GM12801 (cell line): ENCODE results near the gene PNLIP.

Experiments
- CTCF ChIP-seq: IDR thresholded peaks from one replicate; pipeline ENCODE4 v1.5.1; 2011; ENCODE audit warnings: control low read depth; ENCODE audit not compliant: insufficient read length; ENCODE audit errors: extremely low read depth

Gene PNLIP

DNA sequence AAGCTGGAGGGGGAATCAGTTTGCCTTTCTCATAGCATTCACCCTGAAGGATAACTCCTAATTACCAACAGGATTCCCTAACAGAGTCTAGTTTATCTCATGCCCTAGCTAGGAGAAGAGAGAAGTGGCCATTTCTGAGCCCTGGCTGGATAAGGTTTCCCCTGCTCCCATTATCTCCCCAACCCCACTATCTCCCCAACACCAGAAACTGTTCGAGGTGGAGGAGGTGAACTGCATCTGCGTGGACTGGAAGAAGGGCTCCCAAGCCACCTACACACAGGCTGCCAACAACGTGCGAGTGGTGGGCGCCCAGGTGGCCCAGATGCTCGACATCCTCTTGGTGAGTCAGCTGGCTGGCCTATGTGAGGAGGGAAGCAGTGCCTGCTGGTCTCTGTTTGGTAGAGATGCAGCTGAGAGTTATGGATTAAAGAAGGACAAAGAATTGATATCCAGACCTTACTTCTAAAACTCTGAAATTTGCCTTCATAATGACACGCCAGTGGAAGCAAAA, 48.8 kb downstream of the PNLIP start:
- no peak for TF ChIP-seq CTCF

- no peak for TF ChIP-seq CTCF
Observed at GRCh38 chr10:116596062-116596461, 50.3 kb downstream of the PNLIP start.

DNA sequence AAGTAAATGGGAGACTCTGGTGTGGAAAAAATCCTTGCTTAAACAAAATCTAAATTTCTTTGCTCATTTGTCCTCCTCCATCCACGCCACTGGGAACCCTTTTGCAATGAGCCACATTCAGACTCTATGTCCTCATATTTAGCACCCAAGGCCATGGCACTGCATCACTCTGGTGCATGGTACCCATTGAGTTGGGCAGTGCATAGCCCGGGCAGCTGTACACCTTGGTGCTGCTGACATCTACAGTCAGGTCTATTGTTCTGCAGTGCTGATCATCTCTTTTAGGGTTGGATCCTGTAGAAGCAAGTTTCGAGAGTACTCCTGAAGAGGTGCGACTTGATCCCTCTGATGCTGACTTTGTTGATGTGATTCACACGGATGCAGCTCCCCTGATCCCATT, 51.8 kb downstream of the PNLIP start:
- TF ChIP-seq CTCF, result no peak

GRCh38 chr10:116598329-116598728, 52.6 kb downstream of the PNLIP start:
- TF ChIP-seq CTCF, result no peak

DNA sequence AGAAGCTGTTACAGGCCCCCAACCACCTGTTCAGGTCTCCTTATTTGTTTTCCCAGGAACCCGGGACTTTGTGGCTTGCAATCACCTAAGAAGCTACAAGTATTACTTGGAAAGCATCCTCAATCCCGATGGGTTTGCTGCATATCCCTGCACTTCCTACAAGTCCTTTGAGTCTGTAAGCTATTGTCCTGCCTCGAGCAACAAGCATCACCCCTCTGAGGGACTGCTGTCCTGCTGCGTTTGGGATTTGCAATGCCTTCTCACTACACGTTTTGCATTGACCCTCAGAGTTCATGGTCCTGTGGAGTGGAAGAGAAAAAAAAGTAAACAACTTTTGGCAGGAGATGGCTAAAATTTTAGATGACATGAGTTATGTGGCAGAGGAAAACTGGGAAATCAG, 54.3 kb downstream of the PNLIP start:
- no peak for TF ChIP-seq CTCF

DNA sequence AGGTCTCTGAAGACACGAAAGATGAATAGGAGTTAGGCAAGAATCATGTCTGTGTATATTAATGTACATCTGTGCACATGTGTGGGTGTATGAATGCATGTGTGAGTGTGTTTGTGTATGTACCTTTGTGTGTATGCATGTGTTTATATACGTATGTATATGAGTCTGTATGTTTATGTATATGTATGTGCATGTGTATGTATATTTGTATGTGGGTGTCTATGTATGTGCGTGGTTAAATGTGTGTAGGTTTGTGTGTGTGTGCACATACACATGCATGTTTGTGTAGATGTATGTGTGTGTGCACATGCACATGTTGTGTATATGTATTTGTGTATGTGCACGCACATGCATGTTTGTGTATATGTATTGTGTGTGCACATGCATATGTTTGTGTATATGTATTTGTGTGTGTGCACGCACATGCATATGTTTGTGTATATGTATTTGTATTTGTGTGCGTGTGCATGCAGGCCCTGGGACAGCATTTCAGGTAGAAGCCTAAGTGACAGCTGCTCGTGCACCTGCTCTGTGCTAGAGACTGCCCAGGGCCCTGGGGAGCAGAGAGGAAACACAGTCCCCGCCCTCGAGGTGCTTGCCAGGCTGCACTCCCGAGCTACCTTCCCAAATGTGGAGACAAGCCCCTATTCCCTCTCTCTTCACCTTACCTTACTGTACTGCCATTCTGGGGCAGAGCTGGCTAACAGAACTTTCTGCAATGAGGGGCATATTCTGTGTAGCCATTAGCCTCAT, 57.1 kb downstream of the PNLIP start:
- no peak for TF ChIP-seq CTCF

DNA sequence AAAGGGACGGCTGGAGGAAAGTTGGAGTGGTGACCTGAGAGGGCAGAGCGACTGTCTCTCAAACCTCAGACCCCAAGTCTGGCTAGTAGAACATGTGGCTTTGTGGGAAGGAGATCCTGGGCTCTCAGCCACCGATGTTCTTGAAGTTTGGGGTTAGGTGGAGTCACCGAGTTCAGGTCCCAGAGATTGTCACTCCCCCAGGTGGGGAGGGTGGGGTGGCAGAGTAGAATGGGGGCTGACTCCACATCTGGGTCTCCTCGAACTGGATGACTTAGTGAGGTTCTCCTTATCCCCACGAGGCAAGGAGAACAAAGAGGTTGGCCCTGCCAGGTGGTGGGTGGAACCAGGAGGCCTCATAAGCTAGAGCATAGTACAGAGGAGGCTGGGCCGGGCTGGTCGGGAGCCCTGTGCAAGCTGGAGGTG, 60.3 kb downstream of the PNLIP start:
- no peak for TF ChIP-seq CTCF
